NCI-H1930 (cell line): Measurements from ENCODE around the gene TGFB1.
"Not testable (repeated sequence)": the region's sequence is repeated elsewhere in the genome, so short reads cannot be mapped to it uniquely, and the experiment has no call there.

Experiments
- DNase-seq, 2 experiments: peaks; one replicate each; lab custom pipeline; 2025; lab: John Stamatoyannopoulos, UW

Gene TGFB1

GRCh38 chr19:41353466-41354342 is at the start of gene TGFB1:
TSS of gene TGFB1 (minus strand) at chr19:41353922. CDS start at chr19:41353044, 878 bp downstream.
- DNase-seq = peak; percentile 78 to 82

- DNase-seq = no peak
Observed at GRCh38 chr19:41402010-41402409, 48.3 kb upstream of the TGFB1 start.

- no peak for DNase-seq
Observed at GRCh38 chr19:41401483-41401882, 47.8 kb upstream of the TGFB1 start.

GRCh38 chr19:41399525-41399924 is 45.8 kb upstream of the TGFB1 start:
- no peak for DNase-seq

GRCh38 chr19:41399091-41399490 is 45.4 kb upstream of the TGFB1 start:
- DNase-seq = no peak

- no peak for DNase-seq
Observed at GRCh38 chr19:41398598-41398997, 44.9 kb upstream of the TGFB1 start.

GRCh38 chr19:41398050-41398418 is 44.3 kb upstream of the TGFB1 start:
- DNase-seq = no peak

GRCh38 chr19:41397086-41398049 is 43.6 kb upstream of the TGFB1 start, which contains the start of the genes BCKDHA and EXOSC5:
TSS of gene BCKDHA (plus strand) at chr19:41397818. CDS start at chr19:41397828, 10 bp downstream.
TSS of gene EXOSC5 (minus strand) at chr19:41397359. CDS start at chr19:41397328, 31 bp downstream.
- peak; percentile 99 to 100 for DNase-seq

- DNase-seq = no peak
Observed at GRCh38 chr19:41395355-41395754, 41.6 kb upstream of the TGFB1 start.

GRCh38 chr19:41392775-41393174 is 39.1 kb upstream of the TGFB1 start:
- no peak for DNase-seq

GRCh38 chr19:41391618-41392017 is 37.9 kb upstream of the TGFB1 start:
- no peak for DNase-seq

- DNase-seq = no peak
Observed at GRCh38 chr19:41386442-41386841, 32.7 kb upstream of the TGFB1 start.

GRCh38 chr19:41384351-41384750 is 30.6 kb upstream of the TGFB1 start:
- DNase-seq = no peak

GRCh38 chr19:41381536-41381935 is 27.8 kb upstream of the TGFB1 start:
- not testable (repeated sequence) for DNase-seq

- DNase-seq = no peak
Observed at GRCh38 chr19:41377977-41378709, 24.4 kb upstream of the TGFB1 start.

- no peak for DNase-seq
Observed at GRCh38 chr19:41376998-41377365, 23.3 kb upstream of the TGFB1 start.

- DNase-seq = peak in 1 of 2 experiments; percentile 23
Observed at GRCh38 chr19:41376241-41376997, 22.7 kb upstream of the TGFB1 start, which contains the start of gene TMEM91. TSS of gene TMEM91 (plus strand) at chr19:41376533. CDS start at chr19:41378310, 1,777 bp downstream.

GRCh38 chr19:41373993-41374392 is 20.3 kb upstream of the TGFB1 start:
- DNase-seq = peak in 1 of 2 experiments; percentile 13

- no peak for DNase-seq
Observed at GRCh38 chr19:41372501-41372900, 18.8 kb upstream of the TGFB1 start.

GRCh38 chr19:41371541-41371940 is 17.8 kb upstream of the TGFB1 start:
- no peak for DNase-seq

GRCh38 chr19:41371119-41371518 is 17.4 kb upstream of the TGFB1 start:
- DNase-seq = not testable (repeated sequence)
